Neural progenitor cell (in vitro differentiated cells): ENCODE results near the gene LRRC8D. TPM values are rescaled to one million over a fixed set of nuclear protein-coding genes. Genes with fewer than 3 reads are reported as not detected.

Experiments used
- DNase-seq: peaks from one replicate; pipeline ENCODE4 v3.0.0-alpha.2; 2016; ENCODE audit warnings: low spot score
- H2AFZ ChIP-seq: fragments of 200-600 bp; sonication (generic); replicated peaks from 2 replicates; pipeline ENCODE4 v1.6.1; 2016; ENCODE audit warnings: antibody characterized with exemption
- H3F3A ChIP-seq: fragments of 200-600 bp; sonication (generic); 2 replicates; pipeline ENCODE4 v1.6.1; 2016; ENCODE audit warnings: antibody characterized with exemption, low read depth
- H3K27ac ChIP-seq: fragments of 200-600 bp; sonication (generic); 2 replicates; pipeline ENCODE4 v1.5.1; 2016; ENCODE audit warnings: mild to moderate bottlenecking
- H3K27me3 ChIP-seq: fragments of 200-600 bp; sonication (generic); 2 replicates; pipeline ENCODE4 v1.6.1; 2016; ENCODE audit warnings: mild to moderate bottlenecking, moderate library complexity
- H3K36me3 ChIP-seq: fragments of 200-600 bp; sonication (generic); 2 replicates; pipeline ENCODE4 v1.5.1; 2016
- H3K4me1 ChIP-seq: fragments of 200-600 bp; sonication (generic); 2 replicates; pipeline ENCODE4 v1.6.1; 2016; ENCODE audit warnings: mixed run types
- H3K4me2 ChIP-seq: fragments of 200-600 bp; sonication (generic); 2 replicates; pipeline ENCODE4 v1.6.1; 2016
- H3K4me3 ChIP-seq: fragments of 200-600 bp; sonication (generic); 2 replicates; pipeline ENCODE4 v1.5.1; 2016
- H3K79me2 ChIP-seq: fragments of 200-600 bp; sonication (generic); 2 replicates; pipeline ENCODE4 v1.6.1; 2016; ENCODE audit warnings: low read depth
- H3K9ac ChIP-seq: fragments of 200-600 bp; sonication (generic); 2 replicates; pipeline ENCODE4 v1.6.1; 2016
- H3K9me3 ChIP-seq: fragments of 200-600 bp; sonication (generic); 2 replicates; pipeline ENCODE4 v1.5.1; 2016; ENCODE audit warnings: low read depth
- H4K20me1 ChIP-seq: fragments of 200-600 bp; sonication (generic); 2 replicates; pipeline ENCODE4 v1.6.1; 2016; ENCODE audit warnings: low read depth
- H3K27ac Mint-ChIP-seq: 3 replicates; pipeline ENCODE4 v1.8.0; 2021; ENCODE audit warnings: mixed read lengths
- H3K27me3 Mint-ChIP-seq: 2 replicates; pipeline ENCODE4 v1.8.0; 2022; ENCODE audit warnings: low read depth, mild to moderate bottlenecking, inconsistent platforms, moderate library complexity, mixed read lengths; ENCODE audit not compliant: insufficient read depth
- H3K36me3 Mint-ChIP-seq: 3 replicates; pipeline ENCODE4 v1.8.0; 2021; ENCODE audit warnings: mixed read lengths
- H3K4me1 Mint-ChIP-seq: 3 replicates; pipeline ENCODE4 v1.8.0; 2021; ENCODE audit warnings: mixed read lengths
- H3K4me3 Mint-ChIP-seq: 3 replicates; pipeline ENCODE4 v1.8.0; 2021; ENCODE audit warnings: mild to moderate bottlenecking, moderate library complexity, mixed read lengths
- H3K9me3 Mint-ChIP-seq: 3 replicates; pipeline ENCODE4 v1.8.0; 2020; ENCODE audit warnings: mixed read lengths
- EZH2 ChIP-seq: fragments of 200-600 bp; sonication (generic); IDR thresholded peaks from 2 replicates; pipeline ENCODE4 v1.6.1; 2017; ENCODE audit warnings: antibody characterized with exemption, mild to moderate bottlenecking, moderate library complexity
- EZH2phosphoT487 ChIP-seq: fragments of 200-600 bp; sonication (generic); IDR thresholded peaks from 2 replicates; pipeline ENCODE4 v1.6.1; 2017; ENCODE audit warnings: antibody characterized with exemption
- total RNA-seq: library from RNA; depleted of rRNA; stranded (reverse); fragments of >200 nt; gene quantifications from 2 replicates; pipeline ENCODE4 v1.2.3, GENCODE V29; 2015; ENCODE audit warnings: low replicate concordance
- TF ChIP-seq, protein P1 (sequence below): fragments of 200-600 bp; sonication (generic); IDR thresholded peaks from 2 replicates; pipeline ENCODE4 v1.5.1; 2017; ENCODE audit warnings: antibody characterized with exemption, mild to moderate bottlenecking

The LRRC8D gene
- total RNA-seq, 1 donor from 2014 or later = 55.7 TPM

DNA sequence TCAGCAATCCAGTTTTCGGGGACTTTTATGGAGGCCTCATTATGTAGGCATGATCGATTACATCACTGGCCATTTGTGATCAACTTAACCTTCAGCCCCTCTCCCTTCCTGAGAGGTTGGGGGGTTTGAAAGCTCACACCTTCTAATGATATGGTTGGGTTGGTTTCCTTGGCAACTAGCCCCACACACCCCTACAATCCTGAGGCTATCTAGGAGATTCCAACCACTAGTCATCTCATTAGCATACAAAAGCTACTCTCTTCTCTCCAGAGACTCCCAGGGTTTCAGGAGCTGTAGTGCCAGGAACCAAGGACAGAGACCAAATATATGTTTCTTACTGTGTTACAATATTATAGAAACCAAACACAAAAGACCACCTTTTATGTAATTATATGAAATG, 138.9 kb downstream of the LRRC8D start:
- Histone ChIP-seq H3K9ac (no peak overlapping the region), H3K27me3 (no peaks in the 10 kb centered on the region), H3F3A (no peaks in the 10 kb centered on the region), H3K27ac (no peak overlapping the region), H3K4me1 (no peaks in the 10 kb centered on the region), H4K20me1 (no peaks in the 10 kb centered on the region), H2AFZ (no peak overlapping the region), H3K4me3 (no peak overlapping the region), H3K36me3 (no peaks in the 10 kb centered on the region), H3K79me2 (no peaks in the 10 kb centered on the region), H3K9me3 (no peaks in the 10 kb centered on the region), H3K4me2 (no peak overlapping the region)
- Mint-ChIP-seq H3K9me3 (peaks cover 10% of the 10 kb centered on the region), H3K27me3 (peaks cover 2% of the 10 kb centered on the region), H3K36me3 (no peaks in the 10 kb centered on the region), H3K27ac (no peak overlapping the region), H3K4me1 (no peaks in the 10 kb centered on the region), H3K4me3 (no peak overlapping the region)
- TF ChIP-seq, protein P1, sequence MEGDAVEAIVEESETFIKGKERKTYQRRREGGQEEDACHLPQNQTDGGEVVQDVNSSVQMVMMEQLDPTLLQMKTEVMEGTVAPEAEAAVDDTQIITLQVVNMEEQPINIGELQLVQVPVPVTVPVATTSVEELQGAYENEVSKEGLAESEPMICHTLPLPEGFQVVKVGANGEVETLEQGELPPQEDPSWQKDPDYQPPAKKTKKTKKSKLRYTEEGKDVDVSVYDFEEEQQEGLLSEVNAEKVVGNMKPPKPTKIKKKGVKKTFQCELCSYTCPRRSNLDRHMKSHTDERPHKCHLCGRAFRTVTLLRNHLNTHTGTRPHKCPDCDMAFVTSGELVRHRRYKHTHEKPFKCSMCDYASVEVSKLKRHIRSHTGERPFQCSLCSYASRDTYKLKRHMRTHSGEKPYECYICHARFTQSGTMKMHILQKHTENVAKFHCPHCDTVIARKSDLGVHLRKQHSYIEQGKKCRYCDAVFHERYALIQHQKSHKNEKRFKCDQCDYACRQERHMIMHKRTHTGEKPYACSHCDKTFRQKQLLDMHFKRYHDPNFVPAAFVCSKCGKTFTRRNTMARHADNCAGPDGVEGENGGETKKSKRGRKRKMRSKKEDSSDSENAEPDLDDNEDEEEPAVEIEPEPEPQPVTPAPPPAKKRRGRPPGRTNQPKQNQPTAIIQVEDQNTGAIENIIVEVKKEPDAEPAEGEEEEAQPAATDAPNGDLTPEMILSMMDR = no peak
- TF ChIP-seq EZH2 = no peak
- no peak for TF ChIP-seq EZH2phosphoT487
- DNase-seq = no peak

DNA sequence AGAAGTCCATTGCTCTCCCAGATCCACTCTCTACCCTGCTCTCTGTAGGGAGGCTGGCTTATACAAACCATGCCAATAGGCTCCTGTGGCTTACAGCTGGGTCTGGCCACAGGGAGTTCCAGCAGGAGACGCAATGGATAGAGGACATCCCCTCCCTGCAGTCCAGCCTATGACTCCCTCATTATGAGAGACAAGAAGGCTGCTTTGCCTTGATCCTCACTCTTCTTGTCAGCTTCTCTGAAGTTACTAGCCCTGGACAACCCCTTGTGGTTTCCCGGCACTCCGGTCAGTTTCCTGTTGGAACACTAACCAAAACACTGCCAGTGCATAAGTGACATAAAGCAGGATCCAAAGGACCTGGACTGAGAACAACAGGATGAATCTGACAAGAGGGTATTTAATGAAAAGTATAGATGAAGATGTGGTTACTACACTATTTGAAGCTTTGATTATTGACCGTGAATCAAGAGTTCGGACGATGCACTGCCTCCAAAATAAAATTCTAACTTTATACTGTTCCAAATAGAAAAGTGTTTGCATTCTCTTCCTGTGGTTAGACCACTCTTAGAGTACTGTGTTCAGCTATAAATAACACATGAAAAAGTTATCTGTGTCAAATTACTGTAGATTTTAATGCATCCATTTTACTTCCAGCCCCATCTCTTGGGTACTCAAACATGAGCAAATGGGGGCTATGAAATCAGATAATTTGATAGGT, 141.4 kb downstream of the LRRC8D start:
- peaks cover 5% of the 10 kb centered on the region for H3K27me3 Mint-ChIP-seq
- no peak overlapping the region for H3K9ac ChIP-seq
- H3K4me3 ChIP-seq = no peak overlapping the region
- peaks cover 3% of the 10 kb centered on the region for H3K4me1 Mint-ChIP-seq
- no peaks in the 10 kb centered on the region for H4K20me1 ChIP-seq
- H3K4me2 ChIP-seq = no peak overlapping the region
- no peaks in the 10 kb centered on the region for H3K36me3 Mint-ChIP-seq
- H3K27ac Mint-ChIP-seq = no peak overlapping the region
- H3F3A ChIP-seq = no peaks in the 10 kb centered on the region
- H2AFZ ChIP-seq = no peak overlapping the region
- DNase-seq = no peak
- peaks cover 10% of the 10 kb centered on the region for H3K9me3 Mint-ChIP-seq
- H3K27ac ChIP-seq = no peak overlapping the region
- H3K36me3 ChIP-seq = no peaks in the 10 kb centered on the region
- no peaks in the 10 kb centered on the region for H3K27me3 ChIP-seq
- H3K79me2 ChIP-seq = no peaks in the 10 kb centered on the region
- TF ChIP-seq, protein P1 = no peak
- TF ChIP-seq EZH2phosphoT487 (no peak), EZH2 (no peak)
- no peaks in the 10 kb centered on the region for H3K9me3 ChIP-seq
- H3K4me1 ChIP-seq = no peaks in the 10 kb centered on the region
- H3K4me3 Mint-ChIP-seq = no peak overlapping the region

DNA sequence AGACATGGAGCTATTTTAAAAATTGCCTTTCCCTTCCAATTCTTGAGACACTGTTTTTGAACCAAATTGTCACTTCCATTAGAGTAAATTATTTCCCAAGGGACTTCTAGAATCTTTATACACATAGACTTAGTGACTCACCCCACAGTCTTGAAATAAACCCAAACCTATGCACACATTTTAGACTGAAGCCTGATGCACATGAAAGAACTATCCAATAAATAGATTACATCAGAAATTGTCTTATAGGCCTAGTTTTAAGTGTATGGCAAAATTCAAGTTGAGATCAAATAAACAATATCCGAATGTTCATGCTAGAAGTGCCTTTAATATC, 141.9 kb downstream of the LRRC8D start:
- no peak overlapping the region for H3K4me3 Mint-ChIP-seq
- peaks cover 10% of the 10 kb centered on the region for H3K9me3 Mint-ChIP-seq

More for the DNA sequence above, 141.9 kb downstream of the LRRC8D start:
- Mint-ChIP-seq H3K27ac (no peak overlapping the region), H3K27me3 (peaks cover 5% of the 10 kb centered on the region), H3K4me1 (peaks cover 3% of the 10 kb centered on the region), H3K36me3 (no peaks in the 10 kb centered on the region)
- no peak overlapping the region for H3K27ac ChIP-seq
- H3K4me1 ChIP-seq = no peaks in the 10 kb centered on the region
- no peaks in the 10 kb centered on the region for H3F3A ChIP-seq
- H3K4me2 ChIP-seq = no peak overlapping the region
- TF ChIP-seq EZH2phosphoT487 (no peak), EZH2 (no peak)
- TF ChIP-seq, protein P1 = no peak
- DNase-seq = no peak
- H3K4me3 ChIP-seq = no peak overlapping the region
- H3K79me2 ChIP-seq = no peaks in the 10 kb centered on the region
- H3K9me3 ChIP-seq = no peaks in the 10 kb centered on the region
- no peaks in the 10 kb centered on the region for H4K20me1 ChIP-seq
- H3K9ac ChIP-seq = no peak overlapping the region
- no peaks in the 10 kb centered on the region for H3K27me3 ChIP-seq
- H2AFZ ChIP-seq = no peak overlapping the region
- H3K36me3 ChIP-seq = no peaks in the 10 kb centered on the region
